H9 (cell line): ENCODE results near the gene RPP40. TPM values are rescaled to one million over a fixed set of nuclear protein-coding genes. Genes with fewer than 3 reads are reported as not detected.

Source experiments
- DNase-seq: peaks from one replicate; pipeline ENCODE4 v3.0.0-alpha.2; 2017
- H2AFZ ChIP-seq: one replicate; pipeline ENCODE4 v1.6.1; 2013; ENCODE audit warnings: mild to moderate bottlenecking, low read length, control low read depth, moderate library complexity
- H2AK5ac ChIP-seq: 2 replicates; pipeline ENCODE4 v1.6.1; 2013; ENCODE audit warnings: low read length, control low read depth, mixed read lengths; ENCODE audit not compliant: insufficient read length
- H2BK120ac ChIP-seq: one replicate; pipeline ENCODE4 v1.6.1; 2013; ENCODE audit warnings: low read depth, mild to moderate bottlenecking, low read length, control low read depth, inconsistent platforms; ENCODE audit not compliant: poor library complexity, severe bottlenecking
- H2BK12ac ChIP-seq: 2 replicates; pipeline ENCODE4 v1.6.1; 2013; ENCODE audit warnings: low read length, control low read depth, mixed read lengths, low read depth; ENCODE audit not compliant: insufficient read length
- H2BK15ac ChIP-seq: 2 replicates; pipeline ENCODE4 v1.6.1; 2013; ENCODE audit warnings: low read depth, low read length, control low read depth
- H2BK20ac ChIP-seq: one replicate; pipeline ENCODE4 v1.6.1; 2013; ENCODE audit warnings: low read depth, mild to moderate bottlenecking, low read length, control low read depth, inconsistent platforms; ENCODE audit not compliant: poor library complexity, severe bottlenecking
- H2BK5ac ChIP-seq: 2 replicates; pipeline ENCODE4 v1.6.1; 2013; ENCODE audit warnings: low read length, control low read depth, mixed read lengths; ENCODE audit not compliant: insufficient read length
- H3K14ac ChIP-seq: 2 replicates; pipeline ENCODE4 v1.6.1; 2013; ENCODE audit warnings: low read length, control low read depth; ENCODE audit not compliant: insufficient read depth
- H3K18ac ChIP-seq: 2 replicates; pipeline ENCODE4 v1.6.1; 2013; ENCODE audit warnings: low read depth, mild to moderate bottlenecking, mixed read lengths, low read length, control low read depth; ENCODE audit not compliant: insufficient read length
- H3K23ac ChIP-seq: 2 replicates; pipeline ENCODE4 v1.6.1; 2013; ENCODE audit warnings: low read length, control low read depth, mixed read lengths, low read depth; ENCODE audit not compliant: insufficient read length
- H3K23me2 ChIP-seq: 2 replicates; pipeline ENCODE4 v1.6.1; 2013; ENCODE audit warnings: low read depth, mild to moderate bottlenecking, mixed read lengths, low read length, control low read depth; ENCODE audit not compliant: insufficient read length, poor library complexity, severe bottlenecking
- H3K27ac ChIP-seq: 2 replicates; pipeline ENCODE4 v1.5.1; 2013; ENCODE audit warnings: low read length, control low read depth, mixed read lengths, low read depth; ENCODE audit not compliant: insufficient read length
- H3K27me3 ChIP-seq: 2 replicates; pipeline ENCODE4 v1.6.1; 2013; ENCODE audit warnings: low read length, control low read depth, inconsistent platforms; ENCODE audit not compliant: insufficient read depth
- H3K4ac ChIP-seq: 2 replicates; pipeline ENCODE4 v1.6.1; 2013; ENCODE audit warnings: low read depth, mild to moderate bottlenecking, control low read depth, inconsistent platforms, low read length, moderate library complexity
- H3K4me1 ChIP-seq: 2 replicates; pipeline ENCODE4 v1.6.1; 2013; ENCODE audit warnings: low read length, control low read depth, inconsistent platforms; ENCODE audit not compliant: insufficient read depth
- H3K4me2 ChIP-seq: 2 replicates; pipeline ENCODE4 v1.6.1; 2013; ENCODE audit warnings: low read length, control low read depth, mixed read lengths; ENCODE audit not compliant: insufficient read length, insufficient read depth
- H3K56ac ChIP-seq: 2 replicates; pipeline ENCODE4 v1.6.1; 2013; ENCODE audit warnings: low read depth, mild to moderate bottlenecking, mixed read lengths, low read length, control low read depth; ENCODE audit not compliant: insufficient read length
- H3K79me1 ChIP-seq: 2 replicates; pipeline ENCODE4 v1.6.1; 2013; ENCODE audit warnings: low read depth, mild to moderate bottlenecking, moderate library complexity, low read length, control low read depth, inconsistent platforms; ENCODE audit not compliant: insufficient read depth, poor library complexity, severe bottlenecking
- H3K79me2 ChIP-seq: 2 replicates; pipeline ENCODE4 v1.6.1; 2013; ENCODE audit warnings: low read length, control low read depth, inconsistent platforms; ENCODE audit not compliant: insufficient read depth
- H3K9ac ChIP-seq: 2 replicates; pipeline ENCODE4 v1.6.1; 2013; ENCODE audit warnings: low read length, control low read depth, mixed read lengths; ENCODE audit not compliant: insufficient read length; ENCODE audit errors: extremely low read depth
- H3K9me3 ChIP-seq: one replicate; pipeline ENCODE4 v1.6.1; 2013; ENCODE audit warnings: low read depth, low read length, inconsistent platforms; ENCODE audit not compliant: control insufficient read depth
- H3T11ph ChIP-seq: one replicate; pipeline ENCODE4 v1.6.1; 2013; ENCODE audit warnings: mild to moderate bottlenecking, low read length, control low read depth, inconsistent platforms
- H4K20me1 ChIP-seq: one replicate; pipeline ENCODE4 v1.6.1; 2013; ENCODE audit not compliant: control insufficient read depth, insufficient read length, insufficient read depth
- H4K5ac ChIP-seq: 2 replicates; pipeline ENCODE4 v1.6.1; 2013; ENCODE audit warnings: low read depth, mild to moderate bottlenecking, mixed read lengths, low read length, control low read depth; ENCODE audit not compliant: insufficient read length
- H4K8ac ChIP-seq: replicated peaks from 2 replicates; pipeline ENCODE4 v1.6.1; 2013; ENCODE audit warnings: low read length, control low read depth, mixed read lengths, low read depth; ENCODE audit not compliant: insufficient read length
- H4K91ac ChIP-seq: 2 replicates; pipeline ENCODE4 v1.6.1; 2013; ENCODE audit warnings: low read depth, mild to moderate bottlenecking, moderate library complexity, mixed read lengths, low read length, control low read depth; ENCODE audit not compliant: insufficient read length
- H3K27ac Mint-ChIP-seq, 3 experiments: 2 replicates in 2 of 3; 3 replicates in 1 of 3; pipeline ENCODE4 v1.8.0; 2020 to 2021; ENCODE audit warnings: mixed read lengths in 3 of 3, mild to moderate bottlenecking in 1 of 3, moderate library complexity in 1 of 3
- H3K27me3 Mint-ChIP-seq: 2 replicates; pipeline ENCODE4 v1.8.0; 2021; ENCODE audit warnings: low read depth, mild to moderate bottlenecking, moderate library complexity, mixed read lengths
- H3K36me3 Mint-ChIP-seq, 3 experiments: 2 replicates in 2 of 3; 3 replicates in 1 of 3; pipeline ENCODE4 v1.8.0; 2020 to 2021; ENCODE audit warnings: low read depth in 3 of 3, mixed read lengths in 3 of 3; ENCODE audit not compliant: insufficient read depth in 1 of 3
- H3K4me1 Mint-ChIP-seq, 2 experiments: 2 replicates each; pipeline ENCODE4 v1.8.0; 2020; ENCODE audit warnings: mixed read lengths in 2 of 2
- H3K4me3 Mint-ChIP-seq, 2 experiments: 2 replicates in 1 of 2; 3 replicates in 1 of 2; pipeline ENCODE4 v1.8.0; 2020 to 2021; ENCODE audit warnings: mild to moderate bottlenecking in 2 of 2, mixed read lengths in 2 of 2, moderate library complexity in 1 of 2
- H3K9me3 Mint-ChIP-seq, 2 experiments: 2 replicates in 1 of 2; 3 replicates in 1 of 2; pipeline ENCODE4 v1.8.0; 2020; ENCODE audit warnings: mild to moderate bottlenecking in 2 of 2, mixed read lengths in 2 of 2, moderate library complexity in 1 of 2
- WGBS: extraction: QIAGEN DNeasy Blood & Tissue Kit; methylation state at CpG from one replicate; pipeline ENCODE4 v1.1.7; 2013; ENCODE audit warnings: missing lambda C conversion rate, low lambda C conversion rate, mixed read lengths; ENCODE audit not compliant: insufficient read length; ENCODE audit errors: extremely low coverage; 5-methylcytosine and 5-hydroxymethylcytosine counted together
- total RNA-seq: library from RNA; stranded (reverse); gene quantifications from 2 replicates; pipeline ENCODE4 v1.2.1, GENCODE V29; 2021
- TF ChIP-seq, protein P1 (sequence below): fragments of 200-600 bp; sonication (generic); conservative IDR thresholded peaks from 3 replicates; pipeline ENCODE4 v1.8.0; 2021; ENCODE audit warnings: antibody characterized with exemption, mild to moderate bottlenecking

Gene RPP40
- total RNA-seq, 1 experiment from 2014 or later: 17.8 TPM

- H4K8ac ChIP-seq: no peak overlapping the region
- H2BK5ac ChIP-seq: no peak overlapping the region
- WGBS: no CpG with 5 or more reads among the region's 7 CpGs
- H3K4ac ChIP-seq: no peak overlapping the region
- no peak overlapping the region for H2BK12ac ChIP-seq
- no peaks in the 10 kb centered on the region for H3K79me2 ChIP-seq
- Mint-ChIP-seq H3K9me3 (no peaks in the 10 kb centered on the region), H3K4me3 (no peak overlapping the region), H3K4me1 (peaks cover 22 to 46% of the 10 kb centered on the region in 2 experiments), H3K27ac (no peak overlapping the region), H3K36me3 (no peaks in the 10 kb centered on the region), H3K27me3 (peaks cover 18% of the 10 kb centered on the region)
- no peak overlapping the region for H3K9ac ChIP-seq
- H3K79me1 ChIP-seq: no peaks in the 10 kb centered on the region
- no peak overlapping the region for H4K91ac ChIP-seq
- H3K18ac ChIP-seq: no peak overlapping the region
- H3K4me1 ChIP-seq: no peaks in the 10 kb centered on the region; the same call in 1 of the 2 replicates
- TF ChIP-seq, protein P1, sequence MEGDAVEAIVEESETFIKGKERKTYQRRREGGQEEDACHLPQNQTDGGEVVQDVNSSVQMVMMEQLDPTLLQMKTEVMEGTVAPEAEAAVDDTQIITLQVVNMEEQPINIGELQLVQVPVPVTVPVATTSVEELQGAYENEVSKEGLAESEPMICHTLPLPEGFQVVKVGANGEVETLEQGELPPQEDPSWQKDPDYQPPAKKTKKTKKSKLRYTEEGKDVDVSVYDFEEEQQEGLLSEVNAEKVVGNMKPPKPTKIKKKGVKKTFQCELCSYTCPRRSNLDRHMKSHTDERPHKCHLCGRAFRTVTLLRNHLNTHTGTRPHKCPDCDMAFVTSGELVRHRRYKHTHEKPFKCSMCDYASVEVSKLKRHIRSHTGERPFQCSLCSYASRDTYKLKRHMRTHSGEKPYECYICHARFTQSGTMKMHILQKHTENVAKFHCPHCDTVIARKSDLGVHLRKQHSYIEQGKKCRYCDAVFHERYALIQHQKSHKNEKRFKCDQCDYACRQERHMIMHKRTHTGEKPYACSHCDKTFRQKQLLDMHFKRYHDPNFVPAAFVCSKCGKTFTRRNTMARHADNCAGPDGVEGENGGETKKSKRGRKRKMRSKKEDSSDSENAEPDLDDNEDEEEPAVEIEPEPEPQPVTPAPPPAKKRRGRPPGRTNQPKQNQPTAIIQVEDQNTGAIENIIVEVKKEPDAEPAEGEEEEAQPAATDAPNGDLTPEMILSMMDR: no peak
- no peaks in the 10 kb centered on the region for H4K20me1 ChIP-seq
- H2BK15ac ChIP-seq: no peak overlapping the region
- no peak overlapping the region for H3K27ac ChIP-seq
- H3K9me3 ChIP-seq: no peaks in the 10 kb centered on the region
- H3K14ac ChIP-seq: no peak overlapping the region
- DNase-seq: no peak
- no peak overlapping the region for H2AK5ac ChIP-seq
- H3K27me3 ChIP-seq: no peaks in the 10 kb centered on the region
- H3K23me2 ChIP-seq: peaks cover 9% of the 10 kb centered on the region
- no peak overlapping the region for H2BK120ac ChIP-seq
- H2AFZ ChIP-seq: no peak overlapping the region
- no peak overlapping the region for H3K23ac ChIP-seq
- no peak overlapping the region for H3K56ac ChIP-seq
- H3K4me2 ChIP-seq: no peak overlapping the region
- H3T11ph ChIP-seq: no peak overlapping the region
- no peak overlapping the region for H4K5ac ChIP-seq
- H2BK20ac ChIP-seq: no peak overlapping the region
Measured at GRCh38 chr6:5028301-5028700, 24.5 kb upstream of the RPP40 start.
